Fibroblast of skin of abdomen (primary cell): ENCODE results near the gene LPAR3. TPM values are rescaled to one million over a fixed set of nuclear protein-coding genes. Genes with fewer than 3 reads are reported as not detected.
"Not testable (repeated sequence)": the region's sequence is repeated elsewhere in the genome, so short reads cannot be mapped to it uniquely, and the experiment has no call there.

Experiments
- DNase-seq: peaks from one replicate; pipeline ENCODE4 v3.0.0-alpha.2; 2013
- polyA plus RNA-seq, 2 experiments: library from polyadenylated mRNA; unstranded; fragments of 120-200 nt; gene quantifications; one replicate each; pipeline ENCODE4 v1.2.1, GENCODE V29; 2013; ENCODE audit not compliant: insufficient read length in 2 of 2

The LPAR3 gene, protein sequence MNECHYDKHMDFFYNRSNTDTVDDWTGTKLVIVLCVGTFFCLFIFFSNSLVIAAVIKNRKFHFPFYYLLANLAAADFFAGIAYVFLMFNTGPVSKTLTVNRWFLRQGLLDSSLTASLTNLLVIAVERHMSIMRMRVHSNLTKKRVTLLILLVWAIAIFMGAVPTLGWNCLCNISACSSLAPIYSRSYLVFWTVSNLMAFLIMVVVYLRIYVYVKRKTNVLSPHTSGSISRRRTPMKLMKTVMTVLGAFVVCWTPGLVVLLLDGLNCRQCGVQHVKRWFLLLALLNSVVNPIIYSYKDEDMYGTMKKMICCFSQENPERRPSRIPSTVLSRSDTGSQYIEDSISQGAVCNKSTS
- 0.24 TPM for polyA plus RNA-seq (2013, experiment 1 of 2; ENCODE audit: insufficient read length)
- 0.02 TPM for polyA plus RNA-seq (2013, experiment 2 of 2; ENCODE audit: insufficient read length)

DNA sequence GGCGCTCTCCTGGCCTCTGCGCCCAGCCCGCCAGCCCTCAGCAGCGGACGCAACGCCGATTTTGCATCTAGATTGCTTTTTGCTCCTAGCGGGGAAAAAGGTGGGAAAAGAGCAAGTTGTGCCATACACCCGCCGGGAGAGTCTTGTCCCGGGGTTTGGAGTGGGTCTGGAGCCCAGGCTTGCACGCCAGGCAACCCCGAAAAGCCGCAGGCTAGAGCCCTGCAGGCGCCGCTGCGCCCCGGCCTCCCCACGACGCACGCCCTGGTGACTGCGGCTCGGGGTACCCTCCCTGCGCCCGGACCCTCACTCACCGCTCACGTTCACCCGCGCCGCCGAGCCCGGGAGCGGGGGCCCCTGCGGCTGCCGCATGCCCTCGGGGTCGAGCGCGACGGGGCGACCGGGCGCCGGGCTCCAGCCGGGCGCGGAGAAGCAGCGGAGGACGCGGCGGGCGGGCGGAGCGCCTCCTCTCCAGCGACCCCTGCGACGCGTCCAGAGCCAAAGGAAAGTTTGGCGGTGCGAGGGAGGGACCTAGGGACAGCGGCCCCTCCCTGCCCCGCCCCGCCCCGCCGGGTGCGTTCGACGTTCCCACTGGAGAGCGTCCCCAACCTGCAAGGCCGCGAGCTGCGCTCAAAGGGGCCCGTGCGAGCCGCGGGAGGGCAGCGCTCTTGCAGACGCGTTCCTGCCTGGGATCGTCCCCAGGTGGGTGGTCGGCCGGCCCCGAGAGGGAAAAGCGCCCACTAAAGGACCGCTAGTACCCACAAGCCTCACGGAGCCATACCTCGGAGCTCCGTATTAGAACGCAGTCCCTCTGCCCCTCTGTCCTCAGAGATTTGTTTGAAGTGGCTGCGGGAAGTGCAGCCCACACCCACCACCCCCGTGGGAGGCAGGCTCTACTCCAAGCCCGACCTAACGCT, at the start of gene LPAR3:
Gene LPAR3 (minus strand): TSS at position 502 of the 914 bp plus-strand sequence. CDS start 27,086 bp downstream, outside the sequence.
- no peak for DNase-seq

DNA sequence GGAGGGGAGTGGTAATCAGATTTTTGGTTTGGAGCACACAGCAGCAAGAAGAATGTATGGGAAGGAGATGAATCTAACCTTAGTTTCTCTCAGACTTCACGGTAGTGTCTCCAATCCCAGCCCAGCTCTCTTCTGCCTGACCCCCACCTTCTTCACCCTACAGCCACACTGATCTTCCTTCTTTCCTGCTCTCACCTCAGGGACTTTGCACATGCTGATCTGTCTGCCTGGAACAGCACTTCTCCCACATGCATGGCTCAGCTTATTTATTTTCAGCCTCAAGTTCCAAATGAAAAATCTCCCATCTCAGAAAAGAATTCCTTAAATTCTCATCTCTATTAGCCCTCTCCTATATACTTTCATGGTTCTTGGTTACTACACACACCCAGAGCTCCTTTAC, 48.8 kb upstream of the LPAR3 start:
- DNase-seq: no peak

DNA sequence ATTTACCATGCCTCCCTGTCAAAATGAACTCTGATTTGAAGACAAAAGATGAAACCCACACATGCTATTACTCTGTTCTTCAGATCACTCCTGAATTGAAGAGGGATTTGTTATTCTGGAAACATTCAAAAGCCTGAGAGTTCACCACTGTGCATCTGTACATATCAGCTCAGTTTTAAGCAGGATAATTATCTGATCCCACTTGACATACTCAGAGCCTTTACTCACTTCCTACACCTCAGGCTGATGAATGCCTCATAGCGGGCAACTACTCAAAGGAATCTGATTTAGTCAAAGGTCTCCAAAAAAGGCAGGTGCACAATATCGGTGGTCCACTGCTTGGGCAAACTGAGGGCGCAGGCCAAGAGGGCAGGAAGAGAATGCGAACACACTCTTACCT, 47.5 kb upstream of the LPAR3 start:
- DNase-seq: no peak

DNA sequence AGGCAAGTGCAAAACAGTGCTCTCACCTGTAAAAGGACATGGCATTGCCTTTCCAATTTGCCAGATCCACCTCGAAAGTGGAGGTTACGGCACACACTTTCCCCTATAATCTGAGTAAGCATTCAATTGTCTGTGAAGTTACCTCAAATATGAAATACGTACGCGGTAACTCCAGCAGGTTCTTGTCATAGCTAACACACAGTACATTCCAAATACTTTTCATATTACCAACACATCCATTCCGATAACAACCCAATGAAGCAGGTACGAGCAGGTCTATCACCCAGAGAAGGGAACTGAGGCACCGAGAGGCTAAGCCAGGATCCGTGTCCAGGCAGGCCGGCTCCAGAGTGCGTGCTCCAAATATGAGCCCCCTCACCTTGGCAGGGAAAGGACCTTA, 46.8 kb upstream of the LPAR3 start:
- DNase-seq: no peak

DNA sequence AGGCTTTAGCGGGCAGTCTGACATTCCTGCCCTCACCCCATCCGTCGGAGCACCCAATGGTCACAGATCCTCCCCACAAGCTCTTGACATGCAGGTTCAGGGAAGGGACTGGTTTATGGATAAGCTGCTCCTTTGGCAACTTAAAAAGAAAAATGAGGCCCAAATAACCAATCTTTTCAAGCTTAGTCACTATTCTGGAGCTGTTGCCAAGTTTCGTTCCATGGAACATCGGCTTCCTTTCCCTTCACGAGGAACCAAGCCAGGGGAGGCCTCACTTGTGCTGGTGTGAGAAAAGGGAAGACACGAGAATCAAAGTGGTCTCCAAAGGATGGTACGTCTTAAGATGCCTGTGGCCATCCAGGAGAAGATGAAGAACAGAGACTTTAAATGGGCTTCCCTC, 46.1 kb upstream of the LPAR3 start:
- peak; percentile 24 for DNase-seq

DNA sequence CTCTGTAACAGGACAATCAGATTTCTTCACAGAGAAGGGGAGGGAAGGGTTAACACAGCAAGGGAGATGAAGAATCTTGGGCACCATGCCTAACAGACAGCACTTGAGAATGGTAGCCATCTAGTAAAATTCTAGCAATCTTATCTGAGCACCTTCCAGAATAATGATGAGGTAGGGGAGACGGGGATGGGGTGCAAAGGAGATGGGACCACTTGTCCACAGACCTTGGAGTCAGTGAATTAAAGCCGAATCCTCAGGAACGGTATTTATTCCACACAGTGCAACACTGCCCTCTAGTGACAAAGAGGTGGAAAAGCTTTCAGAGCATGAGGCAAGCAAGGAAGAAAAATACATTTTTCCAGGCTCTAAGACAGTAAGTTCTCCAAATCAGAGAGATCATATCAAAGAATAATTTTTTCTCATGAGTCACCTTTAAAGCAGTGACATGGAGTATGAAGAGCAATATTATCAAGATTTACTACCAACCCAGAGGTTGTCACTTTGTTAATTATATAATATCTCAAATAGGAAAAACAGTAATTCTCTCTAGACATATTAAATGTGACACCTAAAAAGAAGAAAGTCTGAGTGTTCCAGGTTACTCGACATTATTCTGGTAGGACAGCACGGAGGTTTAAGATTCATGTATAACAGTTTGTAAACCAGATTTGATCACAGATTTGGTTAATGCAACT, 43.3 kb upstream of the LPAR3 start:
- peak; percentile 67 for DNase-seq

DNA sequence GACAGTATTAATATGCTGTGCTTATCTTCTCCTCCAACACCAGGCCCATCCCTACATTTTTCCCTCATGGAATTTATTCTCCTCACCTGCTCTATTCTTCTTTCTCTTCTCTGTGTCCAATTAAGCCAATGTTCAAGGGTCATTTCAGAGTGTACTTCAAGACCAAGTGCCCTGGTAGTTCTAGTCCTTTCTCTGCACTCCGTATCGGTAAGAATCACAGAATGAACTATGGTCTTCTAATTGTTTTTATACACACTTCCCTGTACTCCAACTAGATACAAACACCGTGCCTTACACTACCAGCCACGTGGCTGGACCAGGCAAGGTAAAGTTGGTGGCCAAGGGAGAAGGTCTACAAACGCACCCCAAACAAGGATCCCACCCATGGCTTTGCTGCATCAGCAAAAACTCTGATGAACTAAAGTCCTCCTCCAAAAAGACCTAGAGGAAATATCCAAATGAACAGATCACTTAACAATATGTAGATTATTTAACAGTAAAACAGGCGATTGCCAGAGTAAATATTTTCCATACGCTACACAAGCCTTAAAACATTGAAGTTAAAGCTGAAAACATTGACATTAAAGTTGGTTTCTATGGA, 40.1 kb upstream of the LPAR3 start:
- DNase-seq: no peak

DNA sequence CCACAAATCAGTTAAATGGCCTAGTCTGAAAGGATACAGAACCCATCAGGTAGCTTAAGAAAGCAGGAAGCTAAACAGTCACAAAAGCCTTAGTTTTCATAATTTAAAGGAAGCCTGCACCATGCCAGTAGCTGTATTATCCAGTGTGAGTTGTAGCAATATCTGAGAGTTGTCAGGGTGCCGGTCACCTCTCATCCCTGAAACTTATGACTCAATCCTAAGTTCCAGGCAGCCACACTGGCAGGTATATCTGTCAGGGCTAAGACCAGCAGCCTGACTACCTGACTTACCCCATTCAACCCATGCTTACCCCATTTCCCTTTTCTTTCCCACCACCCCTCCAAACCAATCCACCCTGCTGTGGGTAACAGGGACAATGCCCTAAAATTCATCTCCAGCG, 37.8 kb upstream of the LPAR3 start:
- no peak for DNase-seq

DNA sequence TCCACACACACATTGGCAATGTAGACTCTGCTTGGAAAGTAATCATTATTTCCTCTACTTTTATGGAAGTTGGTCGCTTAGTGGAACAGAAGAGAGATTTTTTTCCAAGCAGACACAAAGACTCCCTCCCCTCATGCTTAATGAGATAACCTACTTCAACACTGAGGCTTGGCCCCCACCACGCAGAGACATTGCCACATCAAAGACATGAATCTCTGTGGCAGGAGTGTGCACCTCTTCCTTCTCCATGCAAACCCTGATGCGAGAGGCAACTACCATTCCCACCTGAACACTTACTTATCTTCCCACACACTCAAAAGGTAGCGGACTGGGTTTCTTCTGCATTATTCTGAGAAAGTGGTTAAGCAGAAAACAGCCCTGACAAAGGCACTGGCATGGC, 37.3 kb upstream of the LPAR3 start:
- no peak for DNase-seq

DNA sequence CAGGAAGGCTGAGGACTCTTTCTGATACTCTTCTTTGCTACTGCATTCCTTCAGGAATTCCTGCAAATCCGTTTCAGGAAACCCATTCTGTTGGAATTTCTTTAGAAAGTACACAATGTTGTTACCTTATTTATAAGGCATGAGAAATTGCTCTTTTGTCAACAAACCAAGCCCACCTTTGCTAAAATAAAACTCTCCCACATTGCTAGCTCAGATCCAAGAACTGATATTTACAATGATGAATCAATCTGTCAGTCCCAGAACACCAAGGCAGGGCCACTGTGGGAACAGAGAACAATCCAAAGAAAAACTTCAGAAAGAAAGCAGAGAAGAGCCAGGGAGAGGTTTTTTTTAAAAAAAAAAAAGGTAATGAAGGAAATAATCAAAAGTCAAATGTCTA, 36.6 kb upstream of the LPAR3 start:
- no peak for DNase-seq

DNA sequence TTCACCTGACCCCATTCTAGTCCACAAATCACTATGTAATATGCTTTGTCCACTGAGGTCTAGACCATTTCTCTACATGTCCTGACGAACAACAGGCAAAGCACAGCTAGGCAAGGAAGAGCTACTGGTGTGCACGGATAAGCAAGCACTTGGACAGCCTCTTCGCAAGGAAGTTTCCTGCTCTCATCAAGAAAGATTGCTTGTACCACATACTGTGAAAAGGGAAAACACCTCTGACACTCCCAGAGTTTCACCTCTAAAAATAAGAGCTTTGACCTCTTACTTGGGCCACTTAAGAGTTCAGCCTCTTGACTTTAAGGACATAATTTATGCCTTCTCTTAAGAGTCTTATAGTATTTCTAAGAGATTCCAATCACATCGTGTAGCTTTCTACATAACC, 36.0 kb upstream of the LPAR3 start:
- DNase-seq: no peak

DNA sequence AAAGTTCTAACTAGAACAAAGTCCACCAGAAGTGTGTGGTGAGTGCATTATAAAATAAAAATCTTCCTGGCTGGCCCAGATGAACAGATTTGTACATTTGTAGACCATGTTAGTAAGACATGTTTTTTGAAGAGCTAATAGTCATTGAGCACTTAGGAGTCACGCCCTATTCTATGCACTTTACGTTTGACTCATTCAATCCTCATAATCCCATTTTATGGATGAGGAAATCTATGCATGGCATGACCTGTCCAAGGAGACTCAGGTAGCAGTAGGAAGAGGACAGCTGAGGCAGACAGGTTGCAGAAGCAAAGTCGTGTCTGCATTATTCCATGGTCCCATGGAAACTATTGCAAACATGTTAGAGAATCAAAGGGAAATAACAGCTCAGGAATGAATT, 30.3 kb upstream of the LPAR3 start:
- DNase-seq: no peak

DNA sequence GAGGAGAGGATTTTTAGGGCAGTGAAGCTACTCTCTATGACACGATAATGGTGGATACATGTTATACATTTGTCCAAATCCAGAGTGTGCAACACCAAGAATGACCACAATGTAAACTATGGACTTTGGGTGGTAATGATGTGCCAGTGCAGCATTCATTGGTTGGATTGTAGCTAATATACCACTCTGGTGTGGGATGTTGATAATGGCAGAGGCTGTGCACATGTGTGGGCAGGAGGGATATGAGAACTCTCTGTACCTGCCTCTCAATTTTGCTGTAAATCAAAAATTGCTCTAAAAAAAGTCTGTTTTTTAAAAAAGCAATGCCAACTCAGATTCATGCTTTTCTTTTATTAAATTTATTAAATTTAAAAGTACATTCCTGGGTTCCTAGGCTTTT, 27.2 kb upstream of the LPAR3 start:
- DNase-seq: no peak

DNA sequence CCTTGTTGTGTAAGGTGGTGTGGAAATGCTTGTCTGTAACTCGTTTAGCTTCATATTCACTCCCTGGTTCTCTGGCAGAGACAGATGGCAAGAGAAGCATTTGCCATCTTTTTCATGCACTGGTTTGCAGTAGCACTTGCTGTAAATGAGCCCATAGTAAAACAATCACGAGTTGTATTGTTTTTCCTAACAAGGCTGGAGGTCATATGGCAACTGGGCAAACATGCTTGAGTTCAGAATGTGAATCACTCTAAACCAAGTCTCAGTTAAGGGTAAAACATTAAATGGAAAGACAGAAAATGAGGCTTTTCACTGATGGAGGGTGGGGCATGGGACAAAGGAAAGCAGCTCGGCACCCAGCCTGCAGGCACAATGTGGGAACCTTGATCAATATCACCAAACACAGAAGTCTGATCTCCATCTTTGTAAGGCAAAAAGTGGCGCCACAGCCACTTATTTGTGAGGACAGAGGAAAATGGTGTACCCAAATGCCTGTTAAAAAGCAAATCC, 26.5 kb upstream of the LPAR3 start:
- no peak for DNase-seq

DNA sequence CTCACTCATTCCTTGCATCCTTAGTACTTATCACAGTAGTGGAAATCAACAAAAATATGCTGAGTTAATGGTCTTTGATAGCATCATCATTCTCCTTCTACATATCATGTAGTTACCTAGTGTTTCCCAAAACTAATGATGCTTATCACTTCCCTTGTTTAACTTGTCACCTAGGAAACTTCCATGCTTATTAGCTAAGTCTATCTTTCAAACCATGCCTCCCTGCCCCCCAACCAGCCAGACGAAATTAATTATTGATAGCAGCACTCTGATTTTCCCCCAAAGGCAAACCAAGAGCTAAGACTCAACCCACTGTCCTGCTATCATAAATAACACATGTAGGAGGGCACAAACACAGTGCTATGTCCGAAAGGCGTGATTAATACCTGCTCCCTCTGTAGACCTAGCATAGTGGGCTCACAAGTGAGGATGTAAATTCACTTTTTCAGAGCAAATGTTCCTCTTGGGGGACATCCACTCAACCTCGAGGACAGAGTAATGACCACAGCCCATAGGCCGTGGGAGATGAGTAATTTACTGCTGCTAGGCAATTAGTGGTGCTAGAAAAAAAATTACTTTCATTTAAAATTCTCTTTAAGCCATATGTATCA, 25.8 kb upstream of the LPAR3 start:
- DNase-seq: no peak

DNA sequence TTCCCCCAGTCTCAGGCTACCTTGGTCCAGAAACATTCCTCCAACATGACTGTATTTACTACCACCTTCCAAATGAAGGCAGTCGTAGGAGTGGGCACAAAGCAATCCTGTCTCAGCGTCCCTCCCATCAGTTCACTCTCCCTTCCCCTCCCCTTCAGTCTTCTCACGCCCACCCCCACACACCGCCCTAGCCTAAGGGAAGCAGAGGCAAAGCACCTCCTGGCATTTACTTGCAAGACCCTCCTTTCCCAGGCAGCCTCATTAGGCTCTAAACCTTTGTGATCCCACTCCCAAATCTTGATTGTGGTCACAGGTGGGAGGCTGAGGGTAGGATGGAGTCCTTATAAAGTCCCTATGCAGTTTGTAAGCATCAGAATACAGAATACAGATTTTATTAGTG, 23.9 kb upstream of the LPAR3 start:
- DNase-seq: no peak

DNA sequence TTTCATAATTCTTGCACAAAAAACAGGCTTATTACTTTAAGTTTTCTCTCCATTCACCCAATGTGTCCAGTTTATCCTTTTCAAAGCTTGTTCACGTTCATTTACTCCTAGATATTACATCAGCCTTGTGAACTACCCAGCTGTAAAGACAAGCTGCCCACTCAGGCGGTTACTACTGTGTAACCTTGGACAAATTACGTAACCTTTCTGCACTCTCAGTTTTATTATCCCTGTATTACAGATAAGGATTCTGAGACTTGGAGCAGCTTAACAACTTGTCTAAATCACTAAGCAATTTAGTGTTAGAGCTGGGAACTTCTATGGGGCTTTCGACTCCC, 20.5 kb upstream of the LPAR3 start:
- no peak for DNase-seq

DNA sequence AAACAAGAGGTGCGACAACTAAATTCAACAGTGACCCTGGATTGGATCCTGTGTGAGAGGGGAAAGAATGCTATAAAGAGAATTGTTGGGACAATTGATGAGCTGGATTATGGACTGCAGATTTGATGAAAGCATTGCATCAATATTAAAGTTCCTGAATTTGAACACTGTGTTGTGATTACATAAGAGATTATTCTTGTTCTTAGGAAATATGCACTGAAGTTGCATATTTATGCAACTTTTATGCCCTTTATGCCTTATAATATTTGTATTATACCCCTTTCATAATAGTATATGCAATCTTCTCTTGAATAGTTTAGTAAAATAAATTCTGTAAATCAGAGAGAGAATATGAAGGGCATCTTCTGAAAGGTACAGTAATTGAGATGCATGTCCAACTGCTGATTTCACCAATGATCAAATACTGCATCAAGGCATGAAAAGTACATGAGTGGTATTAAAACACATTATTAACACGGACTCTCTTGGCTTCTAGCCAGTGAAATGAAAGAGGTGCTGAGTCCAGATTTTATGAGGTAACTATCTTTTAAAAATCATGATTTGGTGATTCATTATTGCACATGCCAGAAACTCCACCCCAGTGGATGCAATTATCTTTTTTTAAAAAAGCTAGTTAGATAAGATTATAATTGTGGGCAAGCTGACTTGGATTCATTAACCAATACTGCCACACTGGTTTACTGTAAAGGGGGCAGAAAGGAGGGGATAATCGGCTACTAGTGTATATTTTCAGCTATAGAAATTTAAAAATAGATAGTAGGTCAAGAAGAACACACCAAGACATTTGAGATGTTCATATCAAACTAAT, 19.9 kb upstream of the LPAR3 start:
- DNase-seq: no peak

DNA sequence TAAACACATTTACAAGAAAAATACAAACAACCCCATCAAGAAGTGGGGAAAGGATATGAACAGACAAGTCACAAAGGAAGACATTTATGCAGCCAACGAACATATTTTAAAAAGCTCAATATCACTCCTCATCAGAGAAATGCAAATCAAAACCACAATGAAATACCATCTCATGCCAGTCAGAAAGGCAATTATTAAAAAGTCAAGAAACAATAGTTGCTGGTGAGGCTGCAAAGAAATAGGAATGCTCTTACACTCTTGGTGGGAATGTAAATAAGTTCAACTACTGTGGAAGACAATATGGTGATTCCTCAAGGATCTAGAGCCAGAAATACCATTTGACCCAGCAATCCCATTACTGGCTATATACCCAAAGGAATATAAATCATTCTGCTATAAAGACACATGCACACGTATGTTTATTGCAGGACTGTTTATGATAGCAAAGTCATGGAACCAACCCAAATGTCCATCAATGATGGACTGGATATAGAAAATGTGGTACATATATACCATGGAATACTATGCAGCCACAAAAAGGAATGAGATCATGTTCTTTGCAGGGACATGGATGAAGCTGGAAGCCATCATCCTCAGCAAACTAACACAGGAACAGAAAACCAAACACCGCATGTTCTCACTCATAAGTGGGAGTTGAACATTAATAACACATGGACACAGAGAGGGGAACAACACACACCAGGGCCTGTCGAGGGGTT, 15.9 kb upstream of the LPAR3 start:
- not testable (repeated sequence) for DNase-seq

DNA sequence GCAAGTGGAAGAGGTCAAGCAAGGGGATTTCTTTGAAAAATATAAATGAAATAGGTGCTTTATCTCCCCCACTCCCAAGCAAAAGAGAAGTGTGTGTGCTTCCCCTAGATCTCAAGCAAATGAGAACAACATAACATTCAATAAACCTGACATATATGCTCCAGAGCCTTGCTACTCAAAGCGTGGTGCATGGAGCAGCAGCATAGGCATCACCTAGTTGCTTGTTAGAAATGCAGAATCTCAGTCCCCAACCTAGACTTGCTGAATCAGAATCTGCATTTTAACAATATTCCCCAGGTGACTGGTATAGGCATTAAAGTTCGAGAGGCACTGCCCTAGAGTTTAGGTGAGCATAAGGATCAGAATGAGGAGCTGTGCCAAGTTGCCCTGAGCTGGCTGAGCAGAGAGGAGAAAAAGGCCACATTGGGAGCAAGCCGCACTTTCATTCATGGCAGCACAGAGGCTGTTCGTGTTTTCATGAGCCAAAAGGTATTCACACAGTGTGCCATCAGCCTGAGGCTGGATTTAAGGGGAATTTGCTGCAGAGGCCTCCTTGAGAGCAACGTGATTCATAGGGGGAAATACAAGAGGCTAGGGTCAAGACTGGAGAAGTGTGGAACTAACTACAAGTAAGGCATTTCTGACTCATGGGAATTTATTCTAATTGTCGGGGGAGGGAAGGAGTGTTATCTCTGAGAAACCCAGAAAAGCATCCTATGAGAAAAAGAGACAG, 14.3 kb upstream of the LPAR3 start:
- DNase-seq: peak; percentile 56
